Activated CD8-positive, alpha-beta T cell treated with anti-CD3 and anti-CD28 coated beads for 36 hours (primary cell): Measurements from ENCODE around the gene OLFML3. TPM values are rescaled to one million over a fixed set of nuclear protein-coding genes. Genes with fewer than 3 reads are reported as not detected.

Experiments
- ATAC-seq: fragments of 200-7000 bp; cut with Tn5 transposase; one replicate; pipeline ENCODE4 v1.10.0; 2021; ENCODE audit warnings: mild to moderate bottlenecking, moderate library complexity
- CTCF ChIA-PET: fragments of 350-600 bp; sonication (Branson Sonifier 250); formaldehyde crosslinking; loops from one replicate; lab custom pipeline; 2021; ENCODE audit warnings: antibody characterized with exemption; lab: Charles Lee
- POLR2A ChIA-PET: fragments of 350-600 bp; sonication (Branson Sonifier 250); formaldehyde crosslinking; loops from one replicate; lab custom pipeline; 2021; ENCODE audit warnings: antibody characterized with exemption; lab: Charles Lee
- DNase-seq: peaks from one replicate; pipeline ENCODE4 v3.0.0-alpha.2; 2020
- H3K27ac Mint-ChIP-seq: one replicate; pipeline ENCODE4 v1.8.0; 2021; ENCODE audit warnings: mild to moderate bottlenecking, mixed read lengths
- H3K27me3 Mint-ChIP-seq: one replicate; pipeline ENCODE4 v1.8.0; 2021; ENCODE audit warnings: mixed read lengths
- H3K36me3 Mint-ChIP-seq: one replicate; pipeline ENCODE4 v1.8.0; 2021; ENCODE audit warnings: low read depth, mixed read lengths
- H3K4me1 Mint-ChIP-seq: one replicate; pipeline ENCODE4 v1.8.0; 2021; ENCODE audit warnings: low read depth, mixed read lengths
- H3K4me3 Mint-ChIP-seq: one replicate; pipeline ENCODE4 v1.8.0; 2021; ENCODE audit warnings: mild to moderate bottlenecking, moderate library complexity, mixed read lengths
- H3K9me3 Mint-ChIP-seq: one replicate; pipeline ENCODE4 v1.8.0; 2021; ENCODE audit warnings: mixed read lengths
- intact Hi-C: fragments of 100-400 bp; cut with micrococcal nuclease; formaldehyde crosslinking; loops from one replicate; pipeline ENCODE4 v1.10.0; 2022
- total RNA-seq, 2 experiments: library from RNA; stranded (reverse); gene quantifications; one replicate each; pipeline ENCODE4 v1.2.3, GENCODE V29; 2021
- TF ChIP-seq, protein P1 (sequence below): fragments of 200-600 bp; IDR thresholded peaks from one replicate; pipeline ENCODE4 v1.8.0; 2022; ENCODE audit warnings: antibody characterized with exemption, mild to moderate bottlenecking

OLFML3 gene
- total RNA-seq, 2 experiments from 2014 or later = 0.14 to 0.49 TPM

DNA sequence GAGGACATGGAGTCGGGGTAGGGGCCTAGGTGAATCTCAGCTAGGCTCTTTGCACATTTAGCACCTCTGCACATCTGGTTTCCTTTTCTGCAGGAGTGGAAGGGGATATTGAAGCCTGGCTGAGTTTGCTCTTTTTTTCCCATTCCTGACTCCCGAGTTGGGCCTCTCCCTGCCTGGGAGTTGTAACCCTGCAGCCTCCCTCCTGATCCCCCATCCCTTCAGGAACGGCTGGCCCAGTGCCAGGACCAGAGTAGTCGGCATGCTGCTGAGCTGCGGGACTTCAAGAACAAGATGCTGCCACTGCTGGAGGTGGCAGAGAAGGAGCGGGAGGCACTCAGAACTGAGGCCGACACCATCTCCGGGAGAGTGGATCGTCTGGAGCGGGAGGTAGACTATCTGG lies 836 bp downstream of the OLFML3 start:
- H3K27ac Mint-ChIP-seq = no peak overlapping the region
- CTCF ChIA-PET = interaction anchor here (1.4 to 1.9 kb wide), 4 partner anchors 17 to 338 kb away, joined by 3 to 23 read pairs (median 6); no protein-coding TSS in a partner anchor
- no peak for DNase-seq
- TF ChIP-seq, protein P1, sequence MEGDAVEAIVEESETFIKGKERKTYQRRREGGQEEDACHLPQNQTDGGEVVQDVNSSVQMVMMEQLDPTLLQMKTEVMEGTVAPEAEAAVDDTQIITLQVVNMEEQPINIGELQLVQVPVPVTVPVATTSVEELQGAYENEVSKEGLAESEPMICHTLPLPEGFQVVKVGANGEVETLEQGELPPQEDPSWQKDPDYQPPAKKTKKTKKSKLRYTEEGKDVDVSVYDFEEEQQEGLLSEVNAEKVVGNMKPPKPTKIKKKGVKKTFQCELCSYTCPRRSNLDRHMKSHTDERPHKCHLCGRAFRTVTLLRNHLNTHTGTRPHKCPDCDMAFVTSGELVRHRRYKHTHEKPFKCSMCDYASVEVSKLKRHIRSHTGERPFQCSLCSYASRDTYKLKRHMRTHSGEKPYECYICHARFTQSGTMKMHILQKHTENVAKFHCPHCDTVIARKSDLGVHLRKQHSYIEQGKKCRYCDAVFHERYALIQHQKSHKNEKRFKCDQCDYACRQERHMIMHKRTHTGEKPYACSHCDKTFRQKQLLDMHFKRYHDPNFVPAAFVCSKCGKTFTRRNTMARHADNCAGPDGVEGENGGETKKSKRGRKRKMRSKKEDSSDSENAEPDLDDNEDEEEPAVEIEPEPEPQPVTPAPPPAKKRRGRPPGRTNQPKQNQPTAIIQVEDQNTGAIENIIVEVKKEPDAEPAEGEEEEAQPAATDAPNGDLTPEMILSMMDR = no peak
- POLR2A ChIA-PET = no interaction called here
- no peak overlapping the region for H3K4me3 Mint-ChIP-seq
- peaks cover 36% of the 10 kb centered on the region for H3K4me1 Mint-ChIP-seq
- ATAC-seq = no peak
- H3K36me3 Mint-ChIP-seq = no peaks in the 10 kb centered on the region
- intact Hi-C loops = no loop called here
- H3K9me3 Mint-ChIP-seq = no peaks in the 10 kb centered on the region
- H3K27me3 Mint-ChIP-seq = no peaks in the 10 kb centered on the region

DNA sequence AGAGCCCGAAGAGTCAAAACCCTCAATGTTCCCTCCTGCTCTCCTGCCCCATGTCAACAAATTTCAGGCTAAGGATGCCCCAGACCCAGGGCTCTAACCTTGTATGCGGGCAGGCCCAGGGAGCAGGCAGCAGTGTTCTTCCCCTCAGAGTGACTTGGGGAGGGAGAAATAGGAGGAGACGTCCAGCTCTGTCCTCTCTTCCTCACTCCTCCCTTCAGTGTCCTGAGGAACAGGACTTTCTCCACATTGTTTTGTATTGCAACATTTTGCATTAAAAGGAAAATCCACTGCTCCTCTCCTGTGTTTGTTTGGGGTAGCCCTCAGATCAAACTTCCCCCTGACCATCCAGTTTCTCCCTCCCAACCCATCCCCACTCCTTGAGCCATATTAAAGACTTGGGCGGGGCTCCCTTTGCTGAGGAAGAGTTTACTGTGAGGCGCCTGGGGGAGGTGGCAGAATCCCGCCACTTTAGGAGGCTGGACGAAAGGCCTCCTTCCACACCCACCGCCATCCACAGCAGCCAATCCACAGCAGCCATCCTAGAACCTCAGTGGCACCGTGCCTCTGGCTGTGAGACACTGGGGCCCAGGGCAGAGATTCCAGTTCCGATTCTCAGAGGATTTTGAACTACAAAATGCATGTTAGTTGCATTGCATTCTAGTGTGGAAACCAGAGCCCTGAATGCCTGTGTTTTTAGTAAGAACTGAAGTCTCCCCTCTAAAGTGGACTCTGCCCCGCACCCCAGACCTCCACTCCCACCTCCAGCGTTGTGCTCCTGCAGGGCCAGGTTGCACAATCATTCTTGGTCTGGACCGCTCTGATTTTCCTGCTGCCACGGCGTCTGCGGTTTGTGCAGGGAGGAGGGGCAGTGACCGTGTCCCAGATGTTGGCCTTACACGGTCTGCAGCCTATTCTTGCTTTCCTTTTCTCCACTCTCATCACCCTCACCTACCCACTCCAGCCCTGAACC lies 3.0 kb downstream of the OLFML3 start:
- peaks cover 17% of the 10 kb centered on the region for H3K4me1 Mint-ChIP-seq
- no peak for ATAC-seq
- no peaks in the 10 kb centered on the region for H3K36me3 Mint-ChIP-seq
- CTCF ChIA-PET = interaction anchor here (1.8 kb wide), 1 partner anchor 8 kb away, joined by 4 read pairs; no protein-coding TSS in a partner anchor
- intact Hi-C loops = no loop called here
- no peak overlapping the region for H3K27ac Mint-ChIP-seq
- H3K9me3 Mint-ChIP-seq = no peaks in the 10 kb centered on the region
- no peak overlapping the region for H3K4me3 Mint-ChIP-seq
- TF ChIP-seq, protein P1 = no peak
- no peak for DNase-seq
- POLR2A ChIA-PET = no interaction called here
- no peaks in the 10 kb centered on the region for H3K27me3 Mint-ChIP-seq

DNA sequence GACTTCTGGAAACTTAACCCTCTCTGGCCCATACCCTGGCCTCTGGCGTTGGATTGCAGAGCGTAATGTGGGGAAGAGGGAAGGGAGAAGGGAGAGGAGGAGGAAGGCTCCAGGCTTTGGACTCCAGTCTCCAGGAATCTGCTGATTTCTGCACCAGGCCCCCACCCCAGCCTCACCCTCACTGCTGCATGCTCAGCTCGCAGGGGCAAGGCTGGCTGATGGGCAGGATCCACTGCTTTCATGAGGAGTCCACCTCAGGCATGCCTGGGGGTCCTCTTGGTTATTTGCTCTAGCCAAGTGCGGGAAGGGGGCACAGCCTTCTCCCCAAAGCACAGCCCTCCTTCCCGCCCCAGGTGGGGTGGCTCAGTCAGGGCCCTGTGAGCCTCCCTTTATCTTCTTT lies 3.7 kb downstream of the OLFML3 start:
- ATAC-seq (no peak), DNase-seq (no peak)
- Mint-ChIP-seq H3K36me3 (no peaks in the 10 kb centered on the region), H3K4me3 (no peak overlapping the region), H3K4me1 (peaks cover 12% of the 10 kb centered on the region), H3K27ac (no peak overlapping the region), H3K9me3 (no peaks in the 10 kb centered on the region), H3K27me3 (no peaks in the 10 kb centered on the region)
- TF ChIP-seq, protein P1 = no peak
- POLR2A ChIA-PET = no interaction called here
- intact Hi-C loops = no loop called here
- CTCF ChIA-PET = interaction anchor here (1.8 kb wide), 1 partner anchor 8 kb away, joined by 4 read pairs; no protein-coding TSS in a partner anchor

- Mint-ChIP-seq H3K27ac (no peak overlapping the region), H3K4me1 (peaks cover 8% of the 10 kb centered on the region), H3K27me3 (no peaks in the 10 kb centered on the region), H3K9me3 (no peaks in the 10 kb centered on the region), H3K36me3 (no peaks in the 10 kb centered on the region), H3K4me3 (no peak overlapping the region)
- CTCF ChIA-PET = interaction anchor here (1.8 kb wide), 1 partner anchor 9 kb away, joined by 4 read pairs; no protein-coding TSS in a partner anchor
- POLR2A ChIA-PET = interaction anchor here (0.6 kb wide), 1 partner anchor 31 kb away, joined by 3 read pairs; no protein-coding TSS in a partner anchor
- ATAC-seq (no peak), DNase-seq (no peak)
- TF ChIP-seq, protein P1 = no peak
- intact Hi-C loops = no loop called here
Observed at GRCh38 chr1:113983391-113983790, 4.1 kb downstream of the OLFML3 start.

DNA sequence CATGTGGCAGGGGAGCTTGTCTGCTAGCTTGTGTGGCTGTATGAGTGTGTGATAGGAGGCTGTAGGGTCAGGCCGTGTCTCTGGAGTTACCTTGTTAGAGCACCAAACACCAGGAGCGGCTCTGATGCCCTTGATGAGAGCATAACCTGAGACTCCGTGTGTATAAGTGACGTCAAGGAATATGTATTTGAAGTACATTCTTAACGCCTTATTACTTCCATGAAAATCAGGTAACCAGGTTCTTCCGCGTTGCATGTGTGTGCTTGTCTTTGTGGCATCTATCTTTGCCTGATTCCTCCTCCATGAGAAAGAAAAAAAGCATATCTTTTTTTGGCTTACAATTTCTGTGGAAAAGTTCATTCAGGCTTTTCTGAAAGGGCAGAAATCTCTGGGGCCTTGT lies 4.6 kb downstream of the OLFML3 start:
- ATAC-seq (no peak), DNase-seq (no peak)
- TF ChIP-seq, protein P1 = no peak
- H3K4me3 Mint-ChIP-seq = no peak overlapping the region
- no peaks in the 10 kb centered on the region for H3K36me3 Mint-ChIP-seq
- intact Hi-C loops = no loop called here
- H3K9me3 Mint-ChIP-seq = no peaks in the 10 kb centered on the region
- ChIA-PET CTCF (interaction anchor here (1.8 kb wide), 1 partner anchor 9 kb away, joined by 4 read pairs; no protein-coding TSS in a partner anchor), POLR2A (interaction anchor here (0.6 kb wide), 1 partner anchor 32 kb away, joined by 3 read pairs; no protein-coding TSS in a partner anchor)
- no peaks in the 10 kb centered on the region for H3K27me3 Mint-ChIP-seq
- no peak overlapping the region for H3K27ac Mint-ChIP-seq
- peaks cover 4% of the 10 kb centered on the region for H3K4me1 Mint-ChIP-seq
